ENCODE measurements around the gene HELZ2.

HELZ2 gene

GRCh38 chr20:63552481-63553249, 21.4 kb downstream of the HELZ2 start:
- DNase-seq (ENCODE audit: low spot score), result no peak

DNA sequence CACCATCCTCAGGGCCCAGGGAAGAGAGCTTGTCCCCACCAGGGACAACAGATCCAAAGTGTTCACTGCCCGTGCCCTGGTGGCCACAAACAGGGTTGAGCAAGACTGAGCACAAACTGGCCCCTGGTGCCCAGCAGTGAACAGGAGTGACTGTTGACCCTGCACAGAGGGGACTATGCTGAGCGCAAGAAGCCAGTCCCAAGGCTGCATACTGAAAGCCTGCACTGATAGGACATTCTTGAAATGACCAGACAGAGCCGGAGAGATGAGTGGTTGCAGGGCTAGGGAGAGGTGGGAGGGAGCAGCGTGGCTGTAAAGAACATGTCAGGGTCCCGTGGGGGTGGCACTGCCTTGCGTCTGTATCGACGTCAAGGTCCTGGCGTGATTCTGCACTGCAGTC, 23.0 kb downstream of the HELZ2 start:
- DNase-seq (ENCODE audit: low spot score), result no peak

GRCh38 chr20:63549679-63550282, 24.3 kb downstream of the HELZ2 start:
- DNase-seq (ENCODE audit: low spot score), result no peak

GRCh38 chr20:63549019-63549418, 25.0 kb downstream of the HELZ2 start:
- DNase-seq (ENCODE audit: low spot score), result no peak

DNA sequence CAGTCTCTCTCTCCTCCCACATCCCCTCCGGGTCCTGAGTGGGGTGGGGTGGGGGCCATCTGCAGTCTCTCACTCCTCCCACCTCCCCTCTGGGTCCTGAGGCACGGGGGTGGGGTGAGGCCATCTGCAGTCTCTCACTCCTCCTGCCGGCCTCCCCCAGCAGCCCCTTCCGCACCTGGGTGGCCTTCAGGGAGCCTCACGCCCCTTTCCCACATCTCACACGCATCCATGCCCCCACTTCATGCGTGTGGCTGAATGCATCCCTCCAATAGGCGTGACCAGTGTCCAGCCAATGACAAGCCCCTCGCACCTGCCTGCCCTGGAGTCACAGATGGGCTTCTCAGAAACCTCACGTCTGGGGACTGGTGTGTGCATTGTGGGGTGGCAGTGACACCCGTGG, 25.5 kb downstream of the HELZ2 start:
- DNase-seq (ENCODE audit: low spot score), result no peak

DNA sequence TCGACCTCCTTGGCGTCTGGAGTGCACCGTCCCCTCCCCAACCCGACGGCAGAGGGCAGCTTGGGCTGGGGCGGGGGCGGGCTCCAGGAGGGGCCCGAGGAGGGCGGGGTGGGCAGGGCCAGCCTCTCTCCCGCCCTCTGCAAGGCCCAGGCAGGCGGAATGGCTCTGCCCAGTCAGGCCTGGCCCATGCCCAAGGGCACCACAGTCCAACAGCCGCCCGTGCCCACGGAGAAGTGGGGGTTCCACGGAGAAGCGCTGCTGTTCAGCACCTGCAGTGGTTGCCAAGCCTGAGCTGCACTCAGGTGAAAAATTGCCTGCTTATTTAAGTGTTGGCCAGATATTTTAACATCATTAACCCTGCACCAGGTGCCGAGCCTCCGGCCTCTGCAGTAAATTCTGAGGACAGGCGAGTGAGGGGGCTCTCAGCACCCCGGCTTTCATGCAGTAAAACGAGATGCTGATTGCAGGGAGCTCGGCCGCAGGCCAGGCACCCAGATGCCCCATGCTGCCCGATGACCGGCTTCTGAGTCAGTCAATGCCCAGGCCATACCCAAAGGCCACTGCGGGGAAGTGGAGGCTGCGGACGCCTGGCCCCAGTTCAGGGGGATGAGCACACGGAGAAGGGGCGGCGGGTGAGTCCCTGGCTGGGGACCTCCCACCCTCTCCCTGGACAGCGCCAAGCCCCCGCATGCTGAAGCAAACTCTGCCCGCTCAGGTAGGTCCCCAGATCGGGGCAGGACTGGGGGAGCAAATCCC, 26.1 kb downstream of the HELZ2 start, which contains the start of gene SRMS:
TSS of gene SRMS (minus strand) at position 25 of the 756 bp plus-strand sequence. CDS start 286 bp downstream, outside the sequence.
- DNase-seq (ENCODE audit: low spot score), result peak; percentile 48

- DNase-seq (ENCODE audit: low spot score), result no peak
Observed at GRCh38 chr20:63546956-63547724, 26.9 kb downstream of the HELZ2 start.

DNA sequence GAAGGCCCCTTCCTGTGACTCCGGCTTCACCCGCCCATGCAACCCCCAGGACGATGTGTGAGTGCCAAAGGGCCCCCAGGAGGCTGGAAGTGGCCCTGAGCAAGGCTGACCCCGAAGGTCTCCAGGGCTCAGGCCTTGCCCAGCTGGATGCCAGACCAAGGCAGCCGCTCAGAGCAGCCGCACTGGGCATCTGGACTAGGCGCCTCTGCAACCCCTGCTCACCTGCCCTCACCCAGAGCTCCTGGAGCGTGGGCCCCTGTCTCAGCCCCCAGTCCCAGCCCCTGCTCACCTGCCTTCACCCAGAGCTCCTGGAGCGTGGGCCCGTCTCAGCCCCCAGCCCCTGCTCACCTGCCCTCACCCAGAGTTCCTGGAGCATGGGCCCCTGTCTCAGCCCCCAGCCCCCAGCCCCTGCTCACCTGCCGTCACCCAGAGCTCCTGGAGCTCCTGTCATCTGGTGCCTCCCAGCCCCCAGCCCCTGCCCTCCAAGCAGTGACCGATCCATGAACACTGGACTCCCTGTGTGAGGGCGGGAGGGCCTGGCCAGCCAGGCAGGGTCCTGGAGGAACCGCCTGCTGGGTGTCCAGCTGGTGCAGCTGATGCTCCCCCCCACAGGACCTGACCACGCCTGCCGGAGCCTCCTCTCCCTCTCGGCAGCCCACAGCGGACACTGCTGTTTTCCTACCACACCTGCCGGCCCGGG, 27.6 kb downstream of the HELZ2 start:
- DNase-seq (ENCODE audit: low spot score), result no peak

- no peak for DNase-seq (ENCODE audit: low spot score)
Observed at GRCh38 chr20:63545814-63546213, 28.2 kb downstream of the HELZ2 start.

- DNase-seq (ENCODE audit: low spot score), result no peak
Observed at GRCh38 chr20:63544958-63545516, 29.0 kb downstream of the HELZ2 start.

DNA sequence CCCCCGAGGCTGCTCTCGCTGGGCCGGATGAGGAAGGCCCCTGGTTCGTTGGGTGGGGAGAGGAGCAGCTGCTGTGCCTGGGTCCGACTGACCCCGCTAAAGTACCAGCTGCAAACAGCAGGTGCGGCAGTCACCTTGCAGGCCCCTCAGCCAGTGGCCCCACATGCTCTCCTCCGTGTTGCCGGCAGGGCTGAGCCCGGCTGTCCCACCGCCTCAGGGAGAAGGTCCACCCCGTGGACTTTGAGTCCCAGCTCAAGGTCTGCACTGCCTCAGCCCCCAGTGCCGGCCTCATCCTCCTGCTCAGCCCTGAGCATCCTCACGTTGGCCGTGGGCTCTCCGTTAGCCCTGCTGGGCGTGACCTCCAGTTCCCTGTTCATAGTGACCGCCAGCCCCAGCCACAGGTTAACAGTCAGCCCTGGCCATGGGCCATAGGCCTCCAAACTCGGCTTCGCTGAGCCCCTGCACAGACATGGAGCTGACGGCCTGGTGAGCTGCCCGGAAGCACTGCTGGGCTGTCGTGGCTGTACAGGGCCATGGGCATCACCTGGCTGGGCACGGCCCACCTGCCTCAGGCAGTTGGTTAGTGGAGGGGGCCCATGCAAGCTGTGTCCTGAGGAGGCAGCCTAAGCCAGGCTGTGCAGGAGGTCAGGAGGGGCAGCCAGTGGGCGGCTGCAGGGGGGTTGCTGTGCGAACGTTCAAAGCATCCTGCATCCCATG, 29.6 kb downstream of the HELZ2 start:
- no peak for DNase-seq (ENCODE audit: low spot score)

GRCh38 chr20:63543733-63544132, 30.3 kb downstream of the HELZ2 start:
- no peak for DNase-seq (ENCODE audit: low spot score)

DNA sequence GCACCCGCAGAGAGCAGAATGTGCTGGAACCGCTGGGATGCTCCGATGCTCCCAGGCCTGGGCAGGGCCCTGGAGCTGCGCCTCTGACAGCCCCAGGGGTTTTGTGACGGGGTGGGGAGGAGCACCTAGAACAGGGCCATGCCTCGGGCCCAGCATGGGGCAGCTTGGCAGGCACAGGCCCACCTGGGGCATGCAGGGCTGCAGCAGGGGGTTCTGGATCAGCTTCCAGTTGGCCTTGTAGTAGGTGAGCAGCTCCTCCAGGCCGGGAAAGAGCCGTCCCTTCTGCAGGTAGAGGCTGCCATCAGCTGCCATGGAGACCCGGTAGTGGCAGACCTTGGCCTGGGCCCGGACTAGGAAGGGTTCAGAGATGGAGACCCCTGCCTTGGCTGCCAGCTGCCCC, 30.9 kb downstream of the HELZ2 start:
- DNase-seq (ENCODE audit: low spot score), result no peak

DNA sequence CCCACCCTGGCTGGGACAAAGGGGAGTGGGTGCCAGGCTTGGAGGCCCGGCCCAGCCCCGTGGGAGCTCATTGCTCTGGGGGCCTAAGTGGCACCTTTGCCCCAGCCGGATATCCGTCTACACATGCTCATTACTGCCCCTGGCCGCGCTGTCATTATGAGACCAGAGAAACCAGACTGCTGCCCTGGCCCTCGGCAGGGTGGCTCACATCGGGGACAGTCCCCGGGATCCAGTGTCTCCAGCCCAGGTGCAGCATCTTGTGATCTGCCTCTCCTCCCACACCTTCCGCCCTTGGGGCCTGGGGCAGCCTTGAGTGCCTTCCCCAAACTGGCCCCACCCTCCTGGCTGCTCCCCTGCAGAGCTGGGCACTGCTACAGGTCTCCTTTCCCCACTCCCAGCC, 31.3 kb downstream of the HELZ2 start:
- no peak for DNase-seq (ENCODE audit: low spot score)

GRCh38 chr20:63542031-63542559, 31.9 kb downstream of the HELZ2 start:
- DNase-seq (ENCODE audit: low spot score), result no peak

GRCh38 chr20:63541371-63541770, 32.7 kb downstream of the HELZ2 start:
- DNase-seq (ENCODE audit: low spot score), result no peak

GRCh38 chr20:63540417-63541186, 33.4 kb downstream of the HELZ2 start:
- peak; percentile 32 for DNase-seq (ENCODE audit: low spot score)

DNA sequence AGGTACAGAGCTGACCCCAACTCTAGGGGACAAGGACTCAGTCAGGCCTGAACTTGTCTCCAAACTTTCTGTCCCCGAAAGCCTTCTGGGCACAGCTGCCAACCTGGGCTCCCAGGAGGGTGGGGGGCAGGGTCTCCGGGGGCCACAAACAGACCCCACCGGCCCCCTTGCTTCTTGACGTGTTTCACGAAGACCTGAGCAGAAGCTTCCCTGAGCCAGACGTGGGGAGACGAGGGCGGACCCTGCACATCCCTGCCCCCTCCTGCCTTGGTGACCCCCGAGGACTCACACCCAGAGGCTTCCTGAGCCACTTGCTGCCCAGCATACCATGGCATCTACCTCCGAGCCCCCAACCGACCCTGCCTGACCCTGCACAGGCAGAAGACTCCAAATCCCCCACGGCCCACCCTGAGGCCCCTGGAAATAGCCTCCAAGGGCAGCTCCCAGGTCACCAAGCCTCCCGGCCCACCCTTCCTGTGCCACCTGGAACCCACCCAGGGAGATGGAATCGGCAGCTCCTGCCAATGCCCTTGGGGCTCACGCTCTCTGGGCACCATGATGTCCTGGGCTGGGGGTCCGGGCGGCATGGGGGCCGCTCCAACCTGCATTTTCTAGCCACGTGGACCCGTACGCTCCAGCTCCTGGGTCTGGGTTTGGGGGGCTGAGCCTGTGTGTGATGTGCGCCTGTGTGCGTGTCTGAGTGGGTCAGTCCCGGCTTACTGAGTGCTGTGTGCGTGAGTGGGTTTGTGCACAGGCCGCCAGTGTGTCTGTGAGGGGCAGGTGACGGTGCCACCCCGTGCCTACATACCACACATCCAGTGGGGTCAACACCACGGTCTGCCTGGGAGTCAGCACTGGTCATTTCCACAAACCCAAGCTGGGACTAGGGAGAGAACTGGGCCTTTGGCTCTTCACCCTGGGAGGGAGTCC, 34.3 kb downstream of the HELZ2 start:
- DNase-seq (ENCODE audit: low spot score), result no peak

GRCh38 chr20:63539092-63539430, 35.0 kb downstream of the HELZ2 start:
- DNase-seq (ENCODE audit: low spot score), result no peak

All from RKO (cell line).